HTERT RPE-1 (cell line): ENCODE data around the gene RGS7.
"Not testable (repeated sequence)": the region's sequence is repeated elsewhere in the genome, so short reads cannot be mapped to it uniquely, and the experiment has no call there.

Experiments used
- in situ Hi-C: fragments of 300-500 bp; cut with MboI; formaldehyde crosslinking; loops from 4 replicates; pipeline ENCODE4 v1.14.3; 2020; ENCODE audit warnings: low sequenced_read_pairs

The RGS7 gene

DNA sequence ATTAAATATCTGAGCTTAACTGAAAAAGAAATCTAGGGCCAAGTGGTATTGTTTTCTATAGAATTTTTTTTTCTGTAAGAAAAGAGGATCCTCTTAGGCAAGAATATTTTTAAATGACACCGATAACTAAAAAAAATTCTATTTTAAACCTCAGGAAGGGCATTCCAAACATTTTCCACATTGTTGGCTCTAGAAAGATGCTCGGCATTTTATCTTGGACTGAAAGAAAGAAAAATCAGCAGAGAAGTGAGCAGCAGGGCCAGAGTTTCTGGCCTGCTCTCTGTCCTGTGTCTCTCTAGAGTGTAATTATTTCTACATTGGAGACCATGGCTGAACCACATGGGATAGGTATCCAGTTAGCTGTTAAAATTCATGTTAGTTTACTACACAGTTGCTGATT, 552.5 kb downstream of the RGS7 start:
- in situ Hi-C loops: no loop called here

- in situ Hi-C loops: no loop called here
These were observed 553.9 kb downstream of the RGS7 start for GRCh38 chr1:240803151-240803550.

DNA sequence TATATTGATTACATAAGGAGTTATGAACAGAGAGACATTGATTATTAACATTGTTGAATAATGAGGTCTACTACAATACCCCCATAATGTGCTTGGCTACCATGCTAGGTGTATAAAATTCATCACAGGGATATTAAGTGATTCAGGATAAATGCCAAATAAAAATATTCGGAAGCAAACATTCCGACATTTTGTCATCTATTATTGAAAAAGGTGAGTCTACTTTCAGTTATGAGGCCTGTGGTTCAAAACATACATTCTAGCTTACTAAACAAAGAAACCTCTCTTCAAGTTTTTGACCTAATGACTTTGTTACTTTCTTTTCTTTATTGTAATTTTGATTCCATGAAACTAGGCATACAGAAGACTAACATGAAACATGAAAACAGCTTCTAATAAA, 554.7 kb downstream of the RGS7 start:
- in situ Hi-C loops: no loop called here

- in situ Hi-C loops: no loop called here
These were observed 555.6 kb downstream of the RGS7 start for GRCh38 chr1:240801442-240801841.

GRCh38 chr1:240800291-240800690, 556.7 kb downstream of the RGS7 start:
- in situ Hi-C loops: no loop called here

GRCh38 chr1:240797050-240797449, 560.0 kb downstream of the RGS7 start:
- in situ Hi-C loops: no loop called here

DNA sequence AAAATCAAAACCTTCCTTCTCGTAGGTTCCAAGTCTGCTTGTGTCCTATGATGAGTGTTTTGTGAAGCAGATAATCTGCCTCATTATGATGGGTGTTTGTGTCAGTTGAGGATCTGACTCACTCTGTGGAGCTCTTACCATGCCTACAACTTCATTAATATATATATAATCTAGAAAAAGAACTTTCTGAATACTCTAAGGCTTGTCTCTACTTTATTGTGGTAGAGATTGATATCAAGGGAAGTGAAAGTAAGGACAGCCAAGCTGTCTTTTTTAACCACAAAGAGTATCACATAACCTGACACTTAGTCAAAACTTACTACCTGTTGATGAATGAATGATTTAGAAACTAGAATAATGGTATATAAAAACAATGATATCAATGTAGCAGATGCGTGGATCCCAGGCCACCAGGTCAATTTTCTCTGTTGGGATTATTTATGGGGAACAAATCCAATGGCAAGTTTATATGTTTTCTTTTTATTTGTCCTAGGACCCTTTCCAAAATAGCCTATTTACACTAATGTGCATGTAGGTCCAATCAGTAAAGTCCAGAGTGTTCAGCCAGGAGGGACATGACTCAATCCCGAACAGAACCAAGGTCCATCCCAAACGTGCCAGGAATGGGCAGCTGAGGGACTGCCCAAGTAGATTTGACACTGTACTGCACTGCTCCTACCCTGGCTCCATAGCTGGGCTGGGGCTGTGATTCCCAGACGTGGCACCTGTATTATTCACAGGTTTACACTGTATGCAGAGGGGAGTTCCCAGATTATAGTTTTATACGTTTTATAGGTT, 562.8 kb downstream of the RGS7 start:
- in situ Hi-C loops: no loop called here

- in situ Hi-C loops: no loop called here
These were observed 564.0 kb downstream of the RGS7 start for GRCh38 chr1:240792915-240793529.

- in situ Hi-C loops: no loop called here
These were observed 566.1 kb downstream of the RGS7 start for GRCh38 chr1:240790856-240791255.

DNA sequence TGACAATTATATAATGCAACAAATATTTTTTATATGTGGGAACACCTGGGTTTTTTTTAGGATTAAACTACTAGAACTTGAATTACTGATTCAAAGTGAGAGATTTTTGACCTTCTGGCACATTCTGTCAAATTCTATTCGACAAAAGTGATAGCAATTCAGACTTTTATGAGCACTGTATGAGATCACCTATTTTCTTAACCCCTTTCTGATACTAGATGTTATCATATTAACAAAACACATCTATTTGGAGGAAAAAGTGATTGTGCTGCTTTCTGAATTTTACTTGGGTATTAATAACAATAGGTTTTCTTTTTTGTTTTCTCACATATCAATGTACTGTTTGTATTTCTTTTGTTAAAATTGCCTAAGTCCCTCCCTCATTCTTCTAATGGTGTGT, 570.1 kb downstream of the RGS7 start:
- in situ Hi-C loops: no loop called here

- in situ Hi-C loops: no loop called here
These were observed 572.2 kb downstream of the RGS7 start for GRCh38 chr1:240784776-240785175.

DNA sequence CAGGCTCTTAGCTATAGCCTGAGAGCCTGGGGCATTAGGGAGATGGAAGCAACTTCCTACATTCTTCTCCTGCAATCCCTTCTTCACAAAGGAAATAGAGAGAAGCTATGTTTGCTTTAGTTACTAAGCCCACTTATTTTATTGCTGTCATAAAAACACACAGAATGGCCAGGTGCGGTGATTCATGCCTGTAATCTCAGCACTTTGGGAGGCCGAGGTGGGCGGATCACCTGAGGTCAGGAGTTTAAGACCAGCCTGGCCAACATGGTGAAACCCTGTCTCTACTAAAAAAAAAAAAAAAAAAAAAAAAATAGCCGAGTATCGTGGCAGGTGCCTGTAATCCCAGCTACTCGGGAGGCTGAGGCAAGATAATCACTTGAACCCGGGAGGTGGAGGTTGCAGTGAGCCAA, 573.3 kb downstream of the RGS7 start:
- in situ Hi-C loops: not testable (repeated sequence)

GRCh38 chr1:240776237-240776636, 580.8 kb downstream of the RGS7 start:
- in situ Hi-C loops: no loop called here

DNA sequence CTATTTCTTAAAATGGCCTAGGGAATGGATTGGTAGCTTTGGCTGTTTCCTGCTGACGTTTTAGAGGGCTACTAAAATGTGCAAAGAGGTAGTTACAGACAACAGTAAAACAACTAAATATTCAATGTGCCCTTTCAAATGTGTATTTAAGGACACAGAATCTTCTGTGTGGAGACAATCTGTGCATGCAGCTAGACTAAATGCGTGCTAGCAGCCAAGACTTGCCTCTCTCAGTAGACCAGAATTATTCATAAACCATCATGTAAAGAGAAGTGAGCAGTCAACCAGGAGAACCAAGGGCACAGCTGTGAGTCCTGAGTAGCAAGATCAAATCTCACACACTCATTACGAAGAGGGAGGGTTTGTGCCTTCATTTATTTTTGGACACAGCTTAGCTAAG, 584.9 kb downstream of the RGS7 start:
- in situ Hi-C loops: no loop called here

DNA sequence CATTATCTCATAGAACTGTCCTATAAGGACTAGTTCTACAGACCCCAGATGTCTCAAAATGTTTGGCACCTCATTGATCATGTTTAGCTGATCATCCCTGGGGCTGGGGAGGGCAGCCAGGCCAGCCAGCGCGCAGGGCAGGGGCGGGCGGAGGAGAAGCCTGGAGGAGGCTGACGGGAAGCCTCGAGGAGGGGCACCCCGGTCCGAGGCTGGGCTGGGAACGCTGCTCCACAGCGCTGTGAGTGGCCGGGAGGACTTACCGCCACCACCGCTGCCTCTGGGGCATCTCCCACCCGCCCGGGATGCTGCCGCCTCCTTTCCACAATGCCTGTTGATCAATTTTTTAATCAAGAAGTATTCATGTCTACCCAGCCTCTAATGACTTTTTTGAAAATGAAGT, 585.6 kb downstream of the RGS7 start:
- in situ Hi-C loops: no loop called here

GRCh38 chr1:240768979-240769378, 588.0 kb downstream of the RGS7 start:
- in situ Hi-C loops: no loop called here

DNA sequence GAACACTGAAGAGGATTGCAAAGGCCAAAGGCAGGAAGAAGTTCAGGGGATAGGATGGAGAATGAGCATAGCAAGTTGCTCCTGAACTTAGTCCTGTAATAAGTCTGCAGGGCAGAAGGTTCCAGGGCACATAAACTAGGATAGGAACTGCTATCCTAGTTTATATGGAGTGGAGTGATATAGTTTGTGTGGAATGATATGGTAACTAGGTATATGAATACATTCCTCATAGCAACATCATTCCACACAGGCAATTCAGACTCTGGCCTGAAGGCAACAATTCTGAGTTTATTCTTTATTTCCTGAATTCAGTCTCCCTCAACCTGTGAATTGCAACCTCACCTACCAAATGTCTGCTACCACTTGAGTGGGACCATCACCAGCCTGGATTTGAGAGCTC, 590.2 kb downstream of the RGS7 start:
- in situ Hi-C loops: no loop called here

- in situ Hi-C loops: no loop called here
These were observed 591.2 kb downstream of the RGS7 start for GRCh38 chr1:240765732-240766363.

DNA sequence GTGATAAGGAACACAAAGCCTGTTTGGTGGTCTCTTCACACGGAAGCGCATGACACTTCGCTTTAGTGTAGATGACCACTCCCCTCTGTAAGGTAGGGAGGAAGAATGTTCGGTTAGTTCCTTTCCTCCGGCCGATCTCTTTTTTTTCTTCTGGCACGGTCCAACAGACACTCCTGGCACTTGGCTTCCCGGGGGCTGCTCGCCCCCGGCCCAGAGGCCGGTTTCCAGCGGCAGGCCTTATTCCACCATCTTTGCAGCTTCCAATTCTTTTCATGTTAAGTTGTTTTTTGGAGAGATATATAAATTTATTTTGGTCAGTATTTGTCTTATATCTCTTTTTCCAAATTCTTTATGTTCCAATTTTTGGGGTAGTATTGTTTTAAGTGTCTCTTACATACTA, 593.2 kb downstream of the RGS7 start:
- in situ Hi-C loops: no loop called here

DNA sequence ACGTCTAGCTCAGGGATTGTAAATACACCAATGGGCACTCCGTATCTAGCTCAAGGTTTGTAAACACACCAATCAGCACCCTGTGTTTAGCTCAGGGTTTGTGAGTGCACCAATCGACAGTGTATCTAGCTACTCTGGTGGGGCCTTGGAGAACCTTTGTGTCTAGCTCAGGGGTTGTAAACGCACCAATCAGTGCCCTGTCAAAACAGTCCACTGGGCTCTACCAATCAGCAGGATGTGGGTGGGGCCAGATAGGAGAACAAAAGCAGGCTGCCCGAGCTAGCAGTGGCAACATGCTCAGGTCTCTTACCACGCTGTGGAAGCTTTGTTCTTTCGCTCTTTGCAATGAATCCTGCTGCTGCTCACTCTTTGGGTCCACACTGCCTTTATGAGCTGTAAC, 593.9 kb downstream of the RGS7 start:
- in situ Hi-C loops: not testable (repeated sequence)

GRCh38 chr1:240762471-240762987, 594.5 kb downstream of the RGS7 start:
- in situ Hi-C loops: not testable (repeated sequence)

DNA sequence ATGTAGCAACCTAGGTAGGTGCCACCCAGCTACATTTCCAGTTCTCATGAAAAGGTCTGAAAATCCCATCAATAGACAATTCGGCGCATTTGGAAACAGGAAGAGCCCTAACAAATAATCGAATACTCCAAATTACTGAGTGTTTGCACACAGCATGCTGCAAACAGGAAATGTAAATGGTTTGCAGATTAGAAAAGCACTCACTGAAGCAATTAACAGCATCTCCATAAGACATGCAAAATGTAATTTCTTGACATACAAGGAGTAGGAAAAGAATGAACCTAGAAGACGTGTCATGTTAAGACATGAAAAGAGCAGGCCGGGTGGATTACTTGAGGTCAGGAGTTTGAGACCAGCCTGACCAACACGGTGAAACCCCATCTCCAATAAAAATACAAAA, 598.2 kb downstream of the RGS7 start:
- in situ Hi-C loops: not testable (repeated sequence)
